Occipital lobe (tissue), 2 donors: ENCODE results near the gene SLC12A8. TPM values are rescaled to one million over a fixed set of nuclear protein-coding genes. Genes with fewer than 3 reads are reported as not detected.

ENCODE experiments used
- DNase-seq: peaks from one replicate; lab custom pipeline; 2025; lab: John Stamatoyannopoulos, UW
- total RNA-seq: library from RNA; depleted of rRNA; stranded (reverse); fragments of >200 nt; gene quantifications from one replicate; pipeline ENCODE4 v1.2.3, GENCODE V29; 2014

The SLC12A8 gene
- total RNA-seq, 1 donor from 2014 or later = 2.7 TPM

GRCh38 chr3:125055913-125056745, 156.4 kb downstream of the SLC12A8 start, which contains the start of gene HEG1:
HEG1 (minus strand) TSS chr3:125055997; CDS start chr3:125055890, 107 bp downstream.
- peak; percentile 62 for DNase-seq

GRCh38 chr3:125055331-125055912, 157.1 kb downstream of the SLC12A8 start:
- DNase-seq = no peak

- DNase-seq = no peak
These were observed 157.9 kb downstream of the SLC12A8 start for GRCh38 chr3:125054449-125055329.

DNA sequence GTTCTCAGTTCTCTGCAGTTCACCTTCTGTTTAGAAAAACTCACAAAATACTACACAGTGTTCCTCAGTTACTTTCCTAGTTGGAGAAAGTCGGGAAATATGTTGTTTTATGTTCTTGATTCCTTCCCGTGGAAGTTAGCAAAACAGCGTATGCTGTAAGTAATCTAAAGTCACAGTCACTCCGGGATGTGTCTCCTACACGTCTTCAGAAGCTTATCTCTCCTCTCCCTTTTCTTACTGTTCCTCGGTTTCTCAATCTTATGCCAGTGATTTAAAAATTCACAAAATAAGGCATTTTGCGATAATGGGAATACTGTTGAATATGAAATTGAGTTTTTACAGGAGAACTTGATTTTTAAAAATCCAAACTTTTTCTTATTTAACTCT, 158.5 kb downstream of the SLC12A8 start:
- DNase-seq = no peak

- DNase-seq = no peak
These were observed 159.2 kb downstream of the SLC12A8 start for GRCh38 chr3:125053304-125053699.

- DNase-seq = peak; percentile 12
These were observed 159.8 kb downstream of the SLC12A8 start for GRCh38 chr3:125052624-125053303.

DNA sequence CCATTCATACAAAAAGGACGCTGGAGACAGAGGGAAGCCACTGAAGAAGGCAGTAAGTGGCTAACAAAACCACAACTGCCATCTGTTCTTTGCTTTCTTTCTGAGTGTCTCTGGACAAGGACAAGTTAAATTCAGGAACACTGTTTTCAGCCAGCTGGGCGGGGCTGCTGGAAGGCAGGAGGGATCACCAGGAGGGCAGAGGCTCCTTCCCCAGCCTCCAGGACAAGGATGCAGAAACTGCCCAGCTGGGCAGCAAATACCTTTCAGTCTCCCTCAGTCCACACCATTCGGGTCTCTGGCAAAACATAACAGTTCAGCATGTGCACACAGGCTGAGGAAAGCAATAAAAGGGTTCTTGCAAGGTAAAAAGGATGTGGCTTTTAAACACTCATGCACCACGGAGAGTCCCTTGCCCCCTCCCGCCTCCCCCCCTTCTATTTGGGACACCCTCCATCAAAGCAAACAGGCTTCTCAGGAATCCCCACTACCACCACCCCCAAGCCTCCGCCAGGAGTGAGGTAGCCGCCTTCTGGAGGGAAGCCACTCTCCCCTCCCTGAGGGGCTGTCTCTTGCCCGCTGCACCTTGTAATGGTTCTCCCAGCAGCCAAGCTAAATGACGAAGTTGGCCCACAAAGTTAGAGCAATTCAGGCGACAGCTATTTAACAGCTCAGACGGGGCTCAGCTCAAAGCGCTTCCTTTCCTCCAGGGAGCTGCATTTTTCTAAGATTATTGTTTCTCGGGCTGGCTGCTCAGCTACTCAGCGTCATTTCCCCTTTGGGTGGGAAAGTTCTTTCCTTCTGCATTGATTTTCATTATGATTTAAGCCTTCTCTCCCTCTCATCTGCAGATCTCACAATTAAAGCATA, 160.6 kb downstream of the SLC12A8 start:
- DNase-seq = peak; percentile 22

GRCh38 chr3:125051205-125051604, 161.3 kb downstream of the SLC12A8 start:
- no peak for DNase-seq

- no peak for DNase-seq
These were observed 162.0 kb downstream of the SLC12A8 start for GRCh38 chr3:125050488-125051090.

DNA sequence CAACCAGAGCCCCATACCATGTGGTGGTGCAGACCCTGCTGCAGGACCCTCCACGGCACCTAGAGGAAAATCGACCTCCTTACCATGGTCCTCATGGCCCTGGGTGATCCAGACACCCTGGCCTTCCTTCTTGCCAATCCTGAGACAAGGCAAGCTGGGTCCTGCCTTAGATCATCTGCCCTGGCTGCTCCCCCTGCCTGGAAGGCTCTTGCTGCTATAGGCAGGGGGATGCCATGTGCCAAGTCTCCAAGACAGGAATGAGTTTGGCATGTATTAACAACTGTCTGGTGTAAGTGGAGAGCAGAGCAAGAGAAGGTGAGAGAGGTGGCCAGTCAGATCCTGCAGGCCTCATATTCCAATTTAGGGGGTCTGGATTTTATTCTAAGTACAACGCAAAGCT, 164.3 kb downstream of the SLC12A8 start:
- DNase-seq = no peak

DNA sequence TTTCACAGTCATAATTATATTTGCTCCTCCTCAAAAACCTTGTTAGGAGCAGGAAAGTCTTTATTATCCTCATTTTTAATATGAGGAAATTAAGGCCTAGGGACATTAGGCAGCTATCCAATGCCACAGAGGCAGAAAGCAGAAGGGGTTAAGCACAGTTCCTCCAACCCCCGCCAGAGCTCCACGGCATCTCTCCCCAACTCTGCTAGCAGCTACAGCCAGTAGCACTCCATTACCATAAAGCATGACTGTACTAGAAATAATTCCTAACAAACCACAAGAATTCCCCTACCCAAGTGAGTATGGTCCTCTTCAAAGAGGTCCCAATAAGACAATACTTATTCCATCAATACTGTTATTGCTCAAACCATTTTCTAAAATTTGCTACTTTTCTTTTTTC, 166.6 kb downstream of the SLC12A8 start:
- DNase-seq = no peak

GRCh38 chr3:125045194-125045593, 167.4 kb downstream of the SLC12A8 start:
- DNase-seq = no peak

- no peak for DNase-seq
These were observed 168.9 kb downstream of the SLC12A8 start for GRCh38 chr3:125043599-125044151.

DNA sequence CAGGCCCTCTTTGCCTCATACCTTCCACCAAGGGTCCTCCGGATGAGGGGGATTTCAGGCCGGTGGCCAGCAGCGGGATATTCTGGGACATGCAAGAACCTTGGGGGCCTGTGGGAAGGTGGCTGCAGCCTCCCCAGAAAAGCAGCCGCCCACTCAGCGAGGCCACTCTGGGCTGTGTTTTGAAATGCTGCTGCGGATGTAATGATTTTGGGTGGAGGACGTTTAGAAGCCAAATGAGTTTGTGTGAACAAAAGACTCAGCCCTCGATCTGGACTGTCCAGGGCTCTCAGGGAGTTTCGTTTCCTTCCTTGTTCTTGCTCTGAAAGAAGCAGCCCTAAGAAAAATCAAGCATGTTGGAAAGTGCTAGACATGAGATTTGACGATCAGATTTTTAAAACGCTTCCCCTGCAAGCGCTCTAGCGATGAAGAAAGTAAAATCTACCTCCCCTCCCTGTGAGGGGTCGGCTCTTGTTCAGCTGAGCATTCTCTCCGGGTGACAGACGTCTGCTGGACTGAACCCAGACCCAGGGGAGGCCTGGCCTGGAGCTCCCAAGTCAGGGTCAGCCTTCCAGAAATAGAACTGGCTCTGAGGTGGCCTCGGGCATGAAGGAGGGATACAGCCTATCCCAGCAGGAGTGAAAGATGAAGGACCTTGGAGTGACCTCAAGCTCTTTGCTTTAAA, 169.7 kb downstream of the SLC12A8 start:
- DNase-seq = no peak

DNA sequence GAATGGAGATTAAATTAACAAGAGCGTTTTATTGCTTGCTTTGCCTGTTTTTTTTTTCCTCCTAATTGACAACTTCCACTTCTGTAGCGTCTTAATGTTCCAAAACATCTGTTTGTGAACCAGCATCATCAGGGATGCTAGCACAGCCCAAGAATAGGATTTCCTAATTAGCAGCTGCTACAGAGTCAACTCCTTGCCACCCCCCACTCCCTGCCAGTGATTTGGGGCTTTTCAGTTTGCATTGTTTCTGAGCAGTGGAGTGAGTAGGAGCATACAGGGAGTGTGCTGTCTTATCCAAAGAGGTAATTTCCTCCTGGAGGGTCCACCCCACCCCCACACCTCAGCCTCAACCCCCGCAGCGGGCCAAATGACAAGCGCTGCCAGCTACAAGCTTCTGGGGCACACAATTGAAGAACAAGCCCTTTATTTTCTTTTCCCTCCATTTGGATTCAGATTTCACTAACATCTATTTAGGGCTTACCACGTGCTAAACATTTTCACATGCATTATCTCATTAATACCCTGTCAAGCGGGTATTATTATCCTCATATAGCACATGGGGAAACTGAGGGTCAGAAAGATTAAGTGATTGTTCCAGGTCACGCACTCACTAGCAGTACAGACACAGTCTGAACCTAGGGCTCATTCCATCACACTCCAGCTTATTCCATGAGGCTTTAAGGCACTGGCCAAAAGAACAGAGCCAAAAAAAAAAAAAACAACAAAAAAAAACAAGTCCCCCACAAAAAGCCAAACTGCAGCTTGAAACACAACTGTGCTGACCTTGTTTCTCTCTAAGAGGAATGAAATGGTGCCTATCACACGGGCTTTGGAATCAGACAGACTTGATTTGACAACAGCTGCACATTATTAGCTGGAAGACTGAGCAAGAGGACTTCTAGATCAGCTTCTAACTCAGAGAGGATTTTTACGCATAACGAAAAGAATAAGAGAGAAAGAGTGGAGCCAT, 173.1 kb downstream of the SLC12A8 start:
- DNase-seq = no peak

DNA sequence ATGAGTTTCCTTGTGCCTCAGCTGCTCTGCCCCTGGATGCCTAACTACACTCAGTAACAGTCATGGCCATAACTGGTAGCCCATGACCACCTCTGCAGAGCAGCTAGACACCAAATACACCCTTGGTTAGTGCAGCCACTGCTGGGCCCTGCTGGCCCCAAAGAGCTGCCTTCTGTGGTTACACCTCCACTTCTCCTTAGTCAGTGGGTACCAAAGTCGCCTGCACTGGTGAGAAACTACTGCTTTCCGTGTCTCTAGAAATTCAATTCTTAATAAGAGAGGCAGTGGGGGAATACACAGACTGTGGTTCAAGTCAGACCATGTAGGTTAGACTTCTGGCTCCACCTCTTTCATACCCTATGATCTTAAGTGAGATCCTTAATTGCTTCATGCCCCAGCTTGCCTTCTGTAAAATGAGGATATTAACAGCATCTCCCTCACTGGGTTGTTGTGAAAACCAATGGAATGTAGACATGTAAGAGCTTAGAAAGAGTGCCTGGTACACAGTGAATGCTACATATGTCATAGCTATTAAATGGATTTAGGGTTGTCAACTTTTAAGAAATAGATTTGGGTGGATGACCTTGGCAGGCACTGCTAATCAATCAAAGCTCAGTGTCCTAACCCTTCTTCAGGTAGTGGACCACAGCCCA, 174.9 kb downstream of the SLC12A8 start:
- DNase-seq = no peak

DNA sequence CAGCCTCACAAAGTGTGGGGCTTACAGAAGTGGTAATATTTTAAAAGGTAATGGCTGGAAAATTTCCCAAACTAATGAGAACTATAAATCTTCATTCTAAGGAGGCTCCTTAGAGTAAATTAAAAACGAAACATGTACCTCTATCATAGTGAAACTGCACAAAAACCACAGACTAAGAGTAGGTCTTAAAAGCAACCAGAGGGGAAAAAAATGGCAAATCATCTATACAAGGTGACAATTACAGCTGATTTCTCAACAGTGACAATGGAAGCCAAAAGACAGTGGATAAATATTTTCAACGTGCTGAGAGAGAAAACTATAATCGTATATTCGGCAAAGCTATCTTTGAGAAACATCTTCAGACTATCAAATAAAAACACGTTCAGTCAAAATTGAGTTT, 177.3 kb downstream of the SLC12A8 start:
- no peak for DNase-seq
